Stimulated activated naive CD8-positive, alpha-beta T cell treated with anti-CD3 and anti-CD28 coated beads, Interleukin-15, Interleukin-2, amounts not matched to agents 100 U/mL and 50 U/mL, for 24 hours (primary cell): Measurements from ENCODE around the gene CEP164.
A peak's percentile ranks its signal among the peaks of the same experiment; 100 is the strongest.

Source experiments
- ATAC-seq: fragments of 150-1000 bp; cut with Tn5 transposase; one replicate; pipeline ENCODE4 v1.10.0; 2021
- DNase-seq: peaks from one replicate; pipeline ENCODE4 v3.0.0; 2021

Gene CEP164

DNA sequence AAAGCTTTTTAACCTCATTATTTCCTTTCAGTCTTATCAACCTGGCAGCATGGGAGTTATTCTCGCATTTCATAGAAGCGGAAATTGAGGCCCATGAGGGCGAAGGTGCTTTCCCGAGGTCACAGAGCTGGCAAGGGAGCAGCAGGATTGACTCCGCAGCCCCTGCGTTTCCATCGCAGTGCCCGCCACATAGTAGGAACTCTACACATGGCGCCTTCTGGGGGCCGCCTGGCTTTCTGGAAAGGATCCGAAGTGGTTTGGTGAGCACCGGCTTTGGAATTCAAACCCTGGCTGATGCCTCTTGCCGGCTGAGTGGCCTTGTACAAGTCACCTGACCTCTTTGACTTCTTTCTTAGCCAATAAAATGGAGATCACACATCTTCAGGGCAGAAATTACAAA is 93.4 kb downstream of the CEP164 start:
- ATAC-seq = no peak
- DNase-seq = no peak

DNA sequence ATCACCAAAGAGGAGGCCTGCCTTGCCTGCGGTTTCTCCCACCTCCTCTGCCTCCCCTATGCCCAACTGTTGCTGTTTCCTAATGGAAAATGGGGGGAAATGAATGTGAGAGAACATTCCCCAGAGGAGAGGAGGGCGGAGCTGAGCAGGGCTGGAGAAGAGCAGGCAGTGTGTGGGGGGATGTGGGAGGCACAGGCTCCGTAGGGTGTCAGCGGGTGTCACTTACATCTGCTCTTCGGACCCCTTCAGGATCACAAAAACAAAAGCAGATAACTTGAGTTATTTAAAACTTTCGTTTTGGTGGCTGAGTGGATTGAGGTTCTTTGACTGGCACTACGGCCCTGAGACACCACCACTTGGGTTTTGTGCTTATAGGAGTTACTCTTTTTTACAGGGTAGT is 93.8 kb downstream of the CEP164 start:
- ATAC-seq = no peak

GRCh38 chr11:117423046-117423575 is 95.5 kb downstream of the CEP164 start:
- DNase-seq = no peak
- ATAC-seq = no peak

More for the DNA sequence above, 93.8 kb downstream of the CEP164 start:
- DNase-seq = no peak

GRCh38 chr11:117424781-117425180 is 97.1 kb downstream of the CEP164 start:
- no peak for DNase-seq

DNA sequence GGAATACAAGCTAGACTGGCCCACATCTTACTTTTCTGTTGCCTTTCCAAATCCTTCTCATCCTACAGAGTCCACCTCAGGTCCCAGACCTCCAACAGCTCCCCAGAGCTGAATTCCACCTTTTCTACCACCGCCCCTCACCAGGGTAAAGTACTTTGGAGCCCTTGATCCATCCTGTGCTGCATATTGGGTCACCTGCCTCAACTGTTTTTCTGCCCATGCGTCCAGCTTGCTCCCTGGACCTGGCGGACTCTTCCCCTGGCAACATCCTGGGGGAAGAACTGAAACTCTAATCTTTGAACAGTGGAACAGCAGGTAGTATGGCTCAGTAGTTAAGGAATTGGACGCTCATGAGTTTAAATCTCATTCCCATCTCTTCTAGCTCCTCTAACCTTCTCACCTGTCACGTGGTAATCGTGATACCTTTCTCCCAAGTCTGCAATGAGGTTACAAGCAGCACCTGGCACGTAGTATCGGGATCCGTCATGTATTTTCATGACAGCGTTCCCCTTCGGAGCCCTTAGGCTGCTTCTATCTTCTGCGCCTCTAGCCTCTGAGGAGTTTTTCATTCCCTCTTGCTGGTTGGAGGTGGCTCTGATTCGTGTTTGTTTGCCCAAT is 98.1 kb downstream of the CEP164 start:
- DNase-seq = no peak
- ATAC-seq = no peak

More at GRCh38 chr11:117424781-117425180, 97.1 kb downstream of the CEP164 start:
- no peak for ATAC-seq

- peak; percentile 83 for DNase-seq
- ATAC-seq = peak; percentile 58
These were observed 98.6 kb downstream of the CEP164 start for GRCh38 chr11:117426297-117426685.

DNA sequence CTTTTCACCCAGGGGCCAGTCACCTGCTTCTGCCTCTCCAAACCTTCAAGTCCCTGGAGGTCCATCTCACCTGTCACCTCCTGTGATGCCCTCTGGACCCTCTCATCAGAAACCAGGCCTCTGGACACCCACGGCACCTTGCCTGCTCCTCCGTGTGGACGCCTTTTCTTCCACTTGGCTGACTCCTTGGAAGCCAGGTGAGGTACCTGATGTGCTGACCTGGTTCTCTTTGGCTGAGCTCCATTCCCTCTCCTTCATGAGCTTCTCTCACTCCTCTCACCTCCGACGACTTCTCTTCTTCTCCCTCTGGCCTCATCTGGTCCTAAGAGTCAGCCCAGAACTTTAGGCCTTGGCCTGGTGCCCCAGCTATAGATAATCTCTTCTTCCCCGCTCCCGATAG is 99.3 kb downstream of the CEP164 start:
- DNase-seq (no peak), ATAC-seq (no peak)

GRCh38 chr11:117427356-117427874 is 99.8 kb downstream of the CEP164 start:
- ATAC-seq (no peak), DNase-seq (no peak)

DNA sequence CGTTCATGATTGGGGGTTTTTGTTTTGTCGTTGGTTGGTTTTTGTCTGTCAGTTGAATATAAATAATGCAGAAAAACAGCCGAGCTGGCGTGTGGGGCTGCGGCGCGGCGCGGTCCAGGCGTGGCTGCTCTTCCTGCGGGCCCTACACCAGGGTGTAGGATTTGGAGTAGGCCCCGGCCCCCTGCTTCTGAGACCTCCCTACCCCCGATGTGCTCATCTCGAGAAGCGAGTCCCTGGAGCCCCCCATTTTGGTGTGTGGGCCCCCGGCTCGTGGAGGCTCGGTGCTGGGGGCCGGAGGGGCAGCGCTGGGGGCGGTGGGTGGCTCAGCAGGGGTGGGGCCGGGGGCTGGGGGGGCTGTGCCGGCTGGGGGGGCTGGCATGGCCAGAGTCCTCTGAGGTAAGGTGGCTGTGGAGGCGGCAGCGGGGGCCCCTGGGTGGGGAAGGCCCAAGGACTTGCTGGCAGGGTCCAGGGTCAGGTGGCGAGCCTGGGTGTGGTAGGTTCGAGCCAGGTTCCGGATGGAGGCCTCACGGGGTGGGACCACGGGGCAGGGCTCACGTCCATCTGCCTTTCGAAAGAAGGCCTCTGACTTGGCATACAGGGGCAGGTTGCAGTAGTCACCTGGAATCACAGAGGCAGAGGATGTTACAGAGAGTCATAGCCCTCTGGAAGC is 100.7 kb downstream of the CEP164 start:
- no peak for ATAC-seq
- DNase-seq = no peak

GRCh38 chr11:117428856-117429229 is 101.2 kb downstream of the CEP164 start:
- no peak for ATAC-seq
- no peak for DNase-seq

GRCh38 chr11:117430293-117430955 is 102.8 kb downstream of the CEP164 start:
- no peak for ATAC-seq
- DNase-seq = no peak

- ATAC-seq (no peak), DNase-seq (no peak)
These were observed 103.8 kb downstream of the CEP164 start for GRCh38 chr11:117431436-117431835.

- DNase-seq = no peak
- ATAC-seq = no peak
These were observed 106.1 kb downstream of the CEP164 start for GRCh38 chr11:117433717-117434116.

GRCh38 chr11:117434481-117434880 is 106.8 kb downstream of the CEP164 start:
- no peak for ATAC-seq

DNA sequence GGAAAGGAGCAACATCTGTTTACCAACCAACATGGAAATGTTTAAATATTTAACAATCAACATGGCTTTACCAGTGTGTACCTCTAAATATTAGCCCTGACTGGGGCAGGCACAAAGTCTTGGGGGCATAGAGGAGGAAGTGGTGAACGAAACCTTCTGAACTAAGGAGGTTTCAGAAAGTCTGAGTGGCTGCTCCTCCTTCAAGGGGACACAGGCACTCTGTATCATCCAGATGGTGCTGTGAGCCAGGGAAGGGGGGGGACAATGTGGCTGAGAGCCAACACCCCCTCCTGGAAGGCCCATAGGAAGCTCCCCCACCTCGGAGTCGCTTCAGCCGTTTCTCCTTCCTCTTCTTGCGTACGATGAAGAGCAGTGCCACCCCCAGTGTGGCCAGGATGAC is 107.7 kb downstream of the CEP164 start:
- DNase-seq (no peak), ATAC-seq (no peak)

More at GRCh38 chr11:117434481-117434880, 106.8 kb downstream of the CEP164 start:
- no peak for DNase-seq

GRCh38 chr11:117437041-117437790 is 109.6 kb downstream of the CEP164 start:
- ATAC-seq (no peak), DNase-seq (no peak)

DNA sequence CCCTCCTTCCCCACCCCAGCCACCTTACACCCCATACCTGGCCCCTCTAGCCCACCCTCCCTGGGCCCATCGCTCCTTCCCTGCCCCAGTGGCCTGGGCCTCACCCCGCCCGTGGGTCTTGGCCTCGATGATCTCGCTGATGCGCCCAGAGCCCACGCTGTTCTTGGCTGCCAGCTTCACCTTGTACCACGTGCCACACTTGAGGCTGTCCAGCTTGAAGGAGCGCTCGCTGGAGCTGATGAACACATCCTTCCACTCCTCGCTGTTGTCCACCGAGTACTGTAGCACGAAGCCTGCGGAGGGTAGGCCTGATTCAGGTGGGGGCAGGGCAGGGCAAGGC is 110.1 kb downstream of the CEP164 start:
- DNase-seq = no peak
- ATAC-seq = no peak

GRCh38 chr11:117438371-117439000 is 110.8 kb downstream of the CEP164 start:
- ATAC-seq = peak; percentile 48
- peak; percentile 37 for DNase-seq

DNA sequence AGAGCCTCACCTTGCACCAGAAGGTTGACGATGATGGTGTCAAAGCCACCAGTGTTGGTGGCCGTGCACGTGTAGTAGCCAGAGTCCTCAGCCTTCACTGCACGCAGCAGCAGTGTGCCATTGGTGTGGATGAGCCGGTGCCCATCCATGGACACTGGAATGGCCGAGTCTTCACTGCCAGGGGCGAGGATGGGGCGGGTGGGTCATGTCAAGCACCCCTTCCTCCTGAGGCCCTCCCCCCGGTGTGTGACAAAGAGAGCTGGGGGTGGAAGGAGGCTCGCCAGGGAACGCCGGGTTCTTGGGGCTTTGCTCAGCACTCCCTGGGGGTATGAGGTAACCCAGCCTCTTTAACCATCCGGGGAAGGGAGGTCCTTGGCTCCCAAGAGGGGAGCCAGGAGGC is 111.6 kb downstream of the CEP164 start:
- no peak for ATAC-seq
- DNase-seq = no peak

GRCh38 chr11:117440258-117440657 is 112.6 kb downstream of the CEP164 start:
- ATAC-seq = no peak
- DNase-seq = no peak

DNA sequence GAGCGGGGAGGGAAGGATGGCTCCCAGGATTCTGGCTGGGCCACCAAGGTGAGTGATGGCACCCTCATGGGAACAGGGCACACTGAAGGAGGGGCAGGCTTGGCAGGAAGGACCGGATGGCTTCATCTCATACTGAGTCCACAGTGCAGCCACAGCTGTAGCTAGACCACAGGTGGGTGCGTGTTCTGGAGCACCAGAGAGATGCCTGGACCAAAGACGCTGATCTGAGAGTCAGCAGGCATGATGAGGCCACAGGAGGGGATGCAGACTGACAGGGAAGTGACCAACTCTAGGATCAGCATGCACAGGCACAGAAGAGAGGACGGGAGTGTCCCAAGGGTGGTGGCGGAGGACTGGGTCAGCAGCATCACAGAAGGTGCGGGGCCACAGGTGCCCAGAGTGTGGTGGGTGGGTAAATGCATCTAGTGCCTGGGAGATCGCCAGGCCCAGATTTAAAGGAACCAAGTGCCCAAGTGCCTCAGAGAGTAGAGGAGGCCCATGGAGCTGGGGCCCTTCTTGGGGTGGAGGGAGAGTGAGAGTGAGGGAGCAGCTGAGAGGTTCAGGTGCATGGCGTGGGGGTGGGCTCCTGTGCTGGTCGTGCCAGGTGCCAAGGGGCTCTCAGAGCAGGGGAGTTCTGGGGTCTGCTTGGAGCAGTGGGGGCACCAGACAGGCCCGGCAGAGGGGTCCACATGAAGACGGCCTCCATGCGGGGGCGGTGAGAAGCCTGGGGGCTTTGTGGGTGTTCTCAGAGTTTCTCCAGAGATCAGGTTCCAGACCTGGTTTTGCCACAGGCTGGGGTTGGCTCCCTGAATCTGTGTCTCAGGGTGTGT is 113.7 kb downstream of the CEP164 start:
- no peak for DNase-seq

More for the DNA sequence above, 113.7 kb downstream of the CEP164 start:
- ATAC-seq = no peak
